Upper lobe of left lung (tissue), 6 donors: ENCODE results near the gene CDX2. TPM values are rescaled to one million over a fixed set of nuclear protein-coding genes. Genes with fewer than 3 reads are reported as not detected.

Source experiments
- ATAC-seq, 2 donors: fragments of 200-7000 bp; cut with Tn5 transposase; one replicate each; pipeline ENCODE4 v1.9.1; 2022; ENCODE audit warnings: mild to moderate bottlenecking in 2 of 2, moderate library complexity in 2 of 2; ENCODE audit not compliant: low FRiP score in 2 of 2
- DNase-seq, 2 donors: peaks; one replicate each; pipeline ENCODE4 v3.0.0-alpha.2; 2019 to 2020
- H3K27ac ChIP-seq, 4 donors: fragments of 200-600 bp; sonication (generic); one replicate each; pipeline ENCODE4 v1.5.1; 2016 to 2019
- H3K27me3 ChIP-seq, 4 donors: fragments of 200-600 bp; sonication (generic); one replicate each; pipeline ENCODE4 v1.5.1; 2017 to 2019
- H3K36me3 ChIP-seq, 4 donors: fragments of 200-600 bp; sonication (generic); one replicate each; pipeline ENCODE4 v1.5.1; 2016 to 2019
- H3K4me1 ChIP-seq, 4 donors: fragments of 200-600 bp; sonication (generic); one replicate each; pipeline ENCODE4 v1.5.1; 2018 to 2019
- H3K4me3 ChIP-seq, 4 donors: fragments of 200-600 bp; sonication (generic); one replicate each; pipeline ENCODE4 v1.5.1; 2017 to 2019; ENCODE audit warnings: mild to moderate bottlenecking in 2 of 4, moderate library complexity in 1 of 4
- H3K9me3 ChIP-seq, 4 donors: fragments of 200-600 bp; sonication (generic); one replicate each; pipeline ENCODE4 v1.5.1; 2018 to 2019
- EP300 ChIP-seq, 4 donors: sonication (generic); formaldehyde crosslinking; IDR thresholded peaks; one replicate each; pipeline ENCODE4 v1.5.1; 2017; ENCODE audit warnings: antibody characterized with exemption in 4 of 4, control low read depth in 2 of 4
- POLR2A ChIP-seq, 4 donors: fragments of 450-650 bp; IDR thresholded peaks; one replicate each; pipeline ENCODE4 v1.5.1; 2016 to 2017; ENCODE audit warnings: antibody characterized with exemption in 4 of 4, mild to moderate bottlenecking in 2 of 4
- POLR2AphosphoS5 ChIP-seq, 2 donors: sonication (generic); formaldehyde crosslinking; IDR thresholded peaks; one replicate each; pipeline ENCODE4 v1.5.1; 2017; ENCODE audit warnings: antibody characterized with exemption in 2 of 2
- WGBS, 2 donors: methylation state at CpG; one replicate each; pipeline ENCODE4 v1.1.5; 2017 to 2018; 5-methylcytosine and 5-hydroxymethylcytosine counted together
- total RNA-seq, 6 donors: library from RNA; depleted of rRNA in 4 of 6; stranded (reverse); fragments of >200 nt in 4 of 6; gene quantifications; one replicate each; pipeline versions ENCODE4 v1.1.0 to v1.2.1, GENCODE V29; 2016 to 2021
- TF ChIP-seq, protein P1 (sequence below), 6 experiments: fragments of 450-650 bp in 4 of 6; fragments of 200-600 bp in 2 of 6; sonication (generic) in 2 of 6; IDR thresholded peaks; one replicate each; pipeline ENCODE4 v1.5.1; 2016 to 2019; ENCODE audit warnings: antibody characterized with exemption in 6 of 6
- donor health status: DM: no; HTN: no; CAD: no; lungs with moderate emphysema.
- donor health status: DM: no; HTN: yes; CAD: no; lungs with severe emphysema.

The CDX2 gene
- total RNA-seq, 6 donors from 2014 or later = 0.14 TPM; not detected in 5

DNA sequence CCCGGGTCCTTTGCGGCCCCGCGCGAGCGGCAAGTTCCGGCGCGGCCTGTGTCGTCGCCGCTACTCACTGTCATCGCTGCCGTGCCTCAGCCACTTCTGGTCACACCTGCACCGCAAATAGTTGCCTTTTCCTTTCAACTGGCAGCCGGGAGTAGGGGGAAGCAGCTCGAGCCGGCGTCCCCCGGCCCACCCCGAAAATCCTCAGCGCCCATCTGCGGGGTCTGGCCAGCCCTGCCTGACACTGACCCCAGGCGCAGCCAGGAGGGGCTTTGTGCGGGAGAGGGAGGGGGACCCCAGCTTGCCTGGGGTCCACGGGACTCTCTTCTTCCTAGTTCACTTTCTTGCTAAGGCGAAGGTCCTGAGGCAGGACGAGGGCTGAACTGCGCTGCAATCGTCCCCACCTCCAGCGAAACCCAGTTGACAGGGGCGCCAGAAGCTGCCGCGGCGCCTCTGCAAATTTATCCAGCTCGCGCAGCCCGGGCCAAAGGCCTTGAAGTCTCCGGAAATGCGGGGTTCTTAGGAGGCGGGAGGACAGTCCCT, 47.6 kb downstream of the CDX2 start:
- H3K9me3 ChIP-seq = no peaks in the 10 kb centered on the region
- H3K27ac ChIP-seq = no peak overlapping the region
- WGBS, 2 donors = 2 to 8% methylated on average over 13 to 34 of the region's 41 CpGs
- peak overlapping the region; percentile 9 to 49 (median 34) for H3K4me3 ChIP-seq
- ATAC-seq (no peak), DNase-seq (no peak)
- TF ChIP-seq POLR2AphosphoS5 (IDR thresholded peaks at IDR 0.05) (no peak), EP300 (IDR thresholded peaks at IDR 0.05) (no peak), POLR2A (IDR thresholded peaks at IDR 0.05) (no peak)
- no peaks in the 10 kb centered on the region for H3K36me3 ChIP-seq
- peaks cover 2 to 85% (median 50%) of the 10 kb centered on the region in 4 donors for H3K27me3 ChIP-seq
- peaks cover 31 to 49% (median 36%) of the 10 kb centered on the region in 4 donors for H3K4me1 ChIP-seq

DNA sequence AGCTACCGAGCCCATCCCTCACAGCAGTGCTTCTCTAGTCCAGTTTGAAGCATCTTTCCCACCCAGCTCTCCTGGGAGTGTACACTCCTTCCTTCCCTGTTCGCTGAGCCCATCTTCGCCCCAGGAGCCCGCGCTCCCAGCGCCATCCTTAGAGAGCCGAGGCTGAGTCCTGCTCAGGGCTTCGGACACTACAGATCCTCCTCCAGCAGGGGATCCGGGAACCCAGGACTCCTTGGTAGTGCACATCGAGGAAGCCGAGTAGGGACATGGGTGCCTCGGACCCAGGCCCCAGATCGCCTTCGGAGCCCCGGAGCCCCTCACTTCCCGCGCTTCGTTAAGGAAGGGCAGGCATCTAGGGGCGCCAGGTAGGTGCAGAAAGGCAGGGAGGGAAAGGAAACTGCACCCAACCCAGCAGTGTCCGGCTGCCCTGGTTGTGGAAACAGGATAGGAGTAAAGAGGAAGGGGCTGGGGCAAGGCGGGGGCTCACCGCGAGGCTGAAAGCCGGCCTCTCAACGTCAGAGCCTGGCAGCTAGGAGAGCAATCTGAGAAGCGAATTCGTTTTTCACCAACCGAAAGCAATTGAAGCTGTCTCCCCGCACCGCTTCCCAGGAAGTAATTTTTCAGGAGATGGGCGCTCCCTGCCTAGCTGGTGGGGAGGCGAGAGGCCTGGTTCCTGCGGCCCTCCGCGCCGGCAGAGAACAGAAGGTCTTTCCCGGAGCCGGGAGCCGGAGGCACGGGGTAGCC, 48.3 kb downstream of the CDX2 start:
- 2 to 4% methylated on average over 23 to 37 of the region's 40 CpGs for WGBS, 2 donors
- ATAC-seq (peak; percentile 28 to 48), DNase-seq (peak in 1 of 2 donors; percentile 80)
- H3K4me3 ChIP-seq = peak overlapping the region; percentile 9 to 49 (median 34)
- TF ChIP-seq POLR2A (IDR thresholded peaks at IDR 0.05) (no peak), EP300 (IDR thresholded peaks at IDR 0.05) (no peak), POLR2AphosphoS5 (IDR thresholded peaks at IDR 0.05) (no peak)
- TF ChIP-seq, protein P1, sequence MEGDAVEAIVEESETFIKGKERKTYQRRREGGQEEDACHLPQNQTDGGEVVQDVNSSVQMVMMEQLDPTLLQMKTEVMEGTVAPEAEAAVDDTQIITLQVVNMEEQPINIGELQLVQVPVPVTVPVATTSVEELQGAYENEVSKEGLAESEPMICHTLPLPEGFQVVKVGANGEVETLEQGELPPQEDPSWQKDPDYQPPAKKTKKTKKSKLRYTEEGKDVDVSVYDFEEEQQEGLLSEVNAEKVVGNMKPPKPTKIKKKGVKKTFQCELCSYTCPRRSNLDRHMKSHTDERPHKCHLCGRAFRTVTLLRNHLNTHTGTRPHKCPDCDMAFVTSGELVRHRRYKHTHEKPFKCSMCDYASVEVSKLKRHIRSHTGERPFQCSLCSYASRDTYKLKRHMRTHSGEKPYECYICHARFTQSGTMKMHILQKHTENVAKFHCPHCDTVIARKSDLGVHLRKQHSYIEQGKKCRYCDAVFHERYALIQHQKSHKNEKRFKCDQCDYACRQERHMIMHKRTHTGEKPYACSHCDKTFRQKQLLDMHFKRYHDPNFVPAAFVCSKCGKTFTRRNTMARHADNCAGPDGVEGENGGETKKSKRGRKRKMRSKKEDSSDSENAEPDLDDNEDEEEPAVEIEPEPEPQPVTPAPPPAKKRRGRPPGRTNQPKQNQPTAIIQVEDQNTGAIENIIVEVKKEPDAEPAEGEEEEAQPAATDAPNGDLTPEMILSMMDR (IDR thresholded peaks at IDR 0.05) = no peak
- H3K4me1 ChIP-seq = peaks cover 31 to 49% (median 36%) of the 10 kb centered on the region in 4 donors
- no peaks in the 10 kb centered on the region for H3K9me3 ChIP-seq
- H3K36me3 ChIP-seq = no peaks in the 10 kb centered on the region
- no peak overlapping the region for H3K27ac ChIP-seq
- peaks cover 4 to 88% (median 53%) of the 10 kb centered on the region in 4 donors for H3K27me3 ChIP-seq

DNA sequence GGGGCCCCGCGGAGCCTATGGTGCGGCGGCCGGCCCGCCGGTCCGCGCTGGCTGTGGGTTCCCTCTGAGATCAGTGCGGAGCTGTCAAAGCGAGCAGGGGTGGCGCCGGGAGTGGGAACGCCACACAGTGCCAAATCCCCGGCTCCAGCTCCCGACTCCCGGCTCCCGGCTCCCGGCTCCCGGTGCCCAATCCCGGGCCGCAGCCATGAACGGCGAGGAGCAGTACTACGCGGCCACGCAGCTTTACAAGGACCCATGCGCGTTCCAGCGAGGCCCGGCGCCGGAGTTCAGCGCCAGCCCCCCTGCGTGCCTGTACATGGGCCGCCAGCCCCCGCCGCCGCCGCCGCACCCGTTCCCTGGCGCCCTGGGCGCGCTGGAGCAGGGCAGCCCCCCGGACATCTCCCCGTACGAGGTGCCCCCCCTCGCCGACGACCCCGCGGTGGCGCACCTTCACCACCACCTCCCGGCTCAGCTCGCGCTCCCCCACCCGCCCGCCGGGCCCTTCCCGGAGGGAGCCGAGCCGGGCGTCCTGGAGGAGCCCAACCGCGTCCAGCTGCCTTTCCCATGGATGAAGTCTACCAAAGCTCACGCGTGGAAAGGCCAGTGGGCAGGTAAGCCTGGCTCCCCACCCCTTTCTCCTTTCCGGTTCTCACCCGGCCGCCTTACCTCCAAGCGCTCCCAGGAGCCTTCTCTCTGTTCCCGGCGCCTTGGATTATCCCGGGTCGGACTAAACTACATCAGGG, 49.0 kb downstream of the CDX2 start, which contains the start of gene PDX1:
Gene PDX1, plus strand, starts transcription at position 67 of the 743 bp plus-strand sequence. Its CDS starts 139 bp downstream, at position 206.
- 3 to 5% methylated on average over 20 to 23 of the region's 76 CpGs for WGBS, 2 donors
- H3K36me3 ChIP-seq = no peaks in the 10 kb centered on the region
- H3K4me3 ChIP-seq = peak within 1 kb of the TSS in 3 of 4 donors; percentile 26 to 49 (median 41)
- peak in 1 of 2 donors; percentile 73 for ATAC-seq
- peak in 1 of 2 donors; percentile 90 for DNase-seq
- H3K27me3 ChIP-seq = peaks cover 4 to 89% (median 58%) of the 10 kb centered on the region in 4 donors
- H3K27ac ChIP-seq = no peak within 1 kb of the TSS
- peaks cover 31 to 49% (median 36%) of the 10 kb centered on the region in 4 donors for H3K4me1 ChIP-seq
- H3K9me3 ChIP-seq = no peaks in the 10 kb centered on the region
- TF ChIP-seq, protein P1 (IDR thresholded peaks at IDR 0.05) = no peak
- no peak for TF ChIP-seq EP300 (IDR thresholded peaks at IDR 0.05)
- no peak for TF ChIP-seq POLR2A (IDR thresholded peaks at IDR 0.05)
- no peak for TF ChIP-seq POLR2AphosphoS5 (IDR thresholded peaks at IDR 0.05)

DNA sequence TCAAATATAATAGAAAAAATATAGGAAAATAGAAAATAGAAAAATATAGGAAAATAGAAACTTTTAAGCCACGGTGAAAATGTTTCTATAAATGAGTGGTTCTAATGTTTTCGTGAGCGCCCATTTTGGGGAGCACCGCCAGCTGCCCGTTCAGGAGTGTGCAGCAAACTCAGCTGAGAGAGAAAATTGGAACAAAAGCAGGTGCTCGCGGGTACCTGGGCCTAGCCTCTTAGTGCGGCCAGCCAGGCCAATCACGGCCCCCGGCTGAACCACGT, 49.5 kb downstream of the CDX2 start:
- Histone ChIP-seq H3K9me3 (no peaks in the 10 kb centered on the region), H3K4me3 (peak overlapping the region in 3 of 4 donors; percentile 15 to 49 (median 41)), H3K27ac (no peak overlapping the region), H3K4me1 (peaks cover 31 to 49% (median 36%) of the 10 kb centered on the region in 4 donors), H3K36me3 (no peaks in the 10 kb centered on the region), H3K27me3 (peaks cover 4 to 86% (median 55%) of the 10 kb centered on the region in 4 donors)
- DNase-seq (no peak), ATAC-seq (no peak)
- TF ChIP-seq POLR2AphosphoS5 (IDR thresholded peaks at IDR 0.05) (no peak), POLR2A (IDR thresholded peaks at IDR 0.05) (no peak), EP300 (IDR thresholded peaks at IDR 0.05) (no peak)
- 5% methylated on average over 11 of the region's 11 CpGs for WGBS, 2 donors

DNA sequence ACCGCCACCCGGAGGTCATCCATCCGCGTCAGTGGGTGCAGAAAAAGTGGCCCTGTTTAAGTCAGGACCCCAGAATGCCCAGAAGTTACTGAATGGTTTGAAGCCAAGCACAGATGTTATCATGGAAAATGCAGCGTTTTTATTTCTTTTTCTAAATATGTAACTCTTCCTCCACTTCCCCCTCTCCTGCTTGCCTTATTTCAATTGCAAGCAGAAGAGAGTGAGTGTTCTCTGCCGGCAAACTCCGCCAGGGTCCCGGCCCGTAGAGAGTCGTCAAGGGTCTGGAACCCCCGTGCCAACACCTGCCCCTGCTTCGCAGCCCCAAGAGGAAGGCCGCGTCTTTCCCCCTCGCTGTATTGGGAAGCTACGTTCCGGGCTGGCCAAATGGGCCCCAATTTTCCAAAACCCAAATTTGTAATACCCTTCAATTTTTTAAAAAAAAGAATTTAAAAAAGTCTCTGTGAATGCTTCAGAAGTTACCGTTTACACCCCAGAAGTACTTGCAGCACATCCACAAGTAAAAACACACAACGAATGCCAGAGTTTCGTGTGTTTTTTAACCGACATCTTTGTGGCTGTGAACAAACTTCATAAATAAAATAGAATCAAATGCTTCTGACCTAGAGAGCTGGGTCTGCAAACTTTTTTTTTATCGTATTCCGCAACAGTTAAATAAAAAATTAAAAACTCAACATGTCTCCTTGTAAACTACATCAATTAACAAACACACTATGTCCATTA, 50.0 kb downstream of the CDX2 start:
- Histone ChIP-seq H3K27ac (no peak overlapping the region), H3K27me3 (peaks cover 4 to 80% (median 53%) of the 10 kb centered on the region in 4 donors), H3K4me3 (no peak overlapping the region), H3K36me3 (no peaks in the 10 kb centered on the region), H3K4me1 (peaks cover 31 to 44% (median 35%) of the 10 kb centered on the region in 4 donors), H3K9me3 (no peaks in the 10 kb centered on the region)
- DNase-seq (no peak), ATAC-seq (no peak)
- TF ChIP-seq EP300 (IDR thresholded peaks at IDR 0.05) (no peak), POLR2AphosphoS5 (IDR thresholded peaks at IDR 0.05) (no peak), POLR2A (IDR thresholded peaks at IDR 0.05) (no peak)
- TF ChIP-seq, protein P1 (IDR thresholded peaks at IDR 0.05) = no peak
- 14 to 18% methylated on average over 23 of the region's 23 CpGs for WGBS, 2 donors
